A549 (cell line): Measurements from ENCODE around the gene BRSK2. TPM values are rescaled to one million over a fixed set of nuclear protein-coding genes. Genes with fewer than 3 reads are reported as not detected.

Experiments
- ATAC-seq, 2 experiments: fragments of 200-7000 bp in 1 of 2; fragments of >200 bp in 1 of 2; cut with Nextera tagmentation in 1 of 2; cut with Tn5 transposase in 1 of 2; 3 replicates each; pipeline versions ENCODE4 v1.8.0 to v1.9.1; 2018 to 2020; ENCODE audit warnings: mild to moderate bottlenecking in 1 of 2, moderate library complexity in 1 of 2
- CTCF ChIA-PET: fragments of 300-600 bp; sonication (Branson Sonifier 250); formaldehyde crosslinking; extraction: SDS; loops from one replicate; lab custom pipeline; 2021; ENCODE audit warnings: antibody characterized with exemption, inconsistent platforms; lab: Yijun Ruan, JAX
- POLR2A ChIA-PET: fragments of 350-600 bp; formaldehyde crosslinking; extraction: SDS; loops from one replicate; lab custom pipeline; 2021; ENCODE audit warnings: antibody characterized with exemption, inconsistent platforms; lab: Yijun Ruan, JAX
- DNase-seq, 2 experiments: peaks; one replicate each; pipeline versions ENCODE4 v3.0.0 to v3.0.0-alpha.2; 2011 to 2016; ENCODE audit warnings: low read depth in 1 of 2, low spot score in 1 of 2
- FAIRE-seq: peaks from 2 replicates; lab custom pipeline; 2011; peaks lifted over from hg19 to GRCh38; lab: Jason Lieb, UNC
- H3K27ac ChIP-seq, 2 experiments: fragments of >200 bp; sonication (Bioruptor Twin); formaldehyde crosslinking; 3 replicates each; pipeline ENCODE4 v1.5.1; 2016 to 2017
- H3K4me1 ChIP-seq: fragments of >200 bp; sonication (Bioruptor Twin); formaldehyde crosslinking; 3 replicates; pipeline ENCODE4 v1.6.1; 2016
- H3K4me2 ChIP-seq: fragments of >200 bp; sonication (Bioruptor Twin); formaldehyde crosslinking; 3 replicates; pipeline ENCODE4 v1.6.1; 2016
- H3K4me3 ChIP-seq: fragments of >200 bp; sonication (Bioruptor Twin); formaldehyde crosslinking; 3 replicates; pipeline ENCODE4 v1.5.1; 2016
- H3K9me3 ChIP-seq: fragments of >200 bp; sonication (Bioruptor Twin); formaldehyde crosslinking; 3 replicates; pipeline ENCODE4 v1.6.1; 2016
- BHLHE40 ChIP-seq: IDR thresholded peaks from 2 replicates; pipeline ENCODE4 v1.6.1; 2012; ENCODE audit warnings: low read depth, low read length, inconsistent platforms
- CEBPB ChIP-seq, 2 experiments: fragments of >200 bp in 1 of 2; sonication (Bioruptor Twin) in 1 of 2; formaldehyde crosslinking in 1 of 2; IDR thresholded peaks; 2 replicates each; pipeline ENCODE4 v1.6.1; 2012 to 2016
- CHD2 ChIP-seq: fragments of 150-350 bp; IDR thresholded peaks from 2 replicates; pipeline ENCODE4 v1.6.1; 2014; ENCODE audit warnings: low read length; ENCODE audit not compliant: partially characterized antibody
- CHD4 ChIP-seq: fragments of 200-600 bp; sonication (generic); IDR thresholded peaks from 2 replicates; pipeline ENCODE4 v1.6.1; 2016; ENCODE audit warnings: antibody characterized with exemption, mild to moderate bottlenecking, borderline replicate concordance
- ESRRA ChIP-seq: fragments of 150-350 bp; IDR thresholded peaks from 2 replicates; pipeline ENCODE4 v1.6.1; 2014; ENCODE audit warnings: mild to moderate bottlenecking, low read length, borderline replicate concordance
- FOSL2 ChIP-seq, 2 experiments: fragments of 450-650 bp in 1 of 2; fragments of >200 bp in 1 of 2; sonication (Bioruptor Twin) in 1 of 2; formaldehyde crosslinking; IDR thresholded peaks; 2 replicates each; pipeline versions ENCODE4 v1.5.0 to v1.6.1; 2016 to 2020; ENCODE audit warnings: mild to moderate bottlenecking in 1 of 2, moderate library complexity in 1 of 2
- FOXS1 ChIP-seq: fragments of 250-450 bp; sonication (Bioruptor Pico); IDR thresholded peaks from 2 replicates; pipeline ENCODE4 v1.5.0; 2020; ENCODE audit warnings: mild to moderate bottlenecking, moderate library complexity
- HES2 ChIP-seq: fragments of >200 bp; sonication (Bioruptor Twin); formaldehyde crosslinking; IDR thresholded peaks from 2 replicates; pipeline ENCODE4 v1.6.1; 2016
- HOXA7 ChIP-seq: fragments of 250-450 bp; sonication (Bioruptor Pico); IDR thresholded peaks from 2 replicates; pipeline ENCODE4 v1.5.0; 2020; ENCODE audit warnings: mild to moderate bottlenecking, moderate library complexity
- HOXB13 ChIP-seq: fragments of 250-450 bp; sonication (Bioruptor Pico); IDR thresholded peaks from 2 replicates; pipeline ENCODE4 v1.5.0; 2020; ENCODE audit warnings: low read depth, mild to moderate bottlenecking, moderate library complexity
- HOXB5 ChIP-seq: fragments of 250-450 bp; sonication (Bioruptor Pico); IDR thresholded peaks from 2 replicates; pipeline ENCODE4 v1.5.0; 2020; ENCODE audit warnings: mild to moderate bottlenecking, moderate library complexity
- JUN ChIP-seq, 2 experiments: fragments of >200 bp; sonication (Bioruptor Twin); formaldehyde crosslinking; IDR thresholded peaks; 2 replicates in 1 of 2; 3 replicates in 1 of 2; pipeline ENCODE4 v1.6.1; 2016 to 2017
- KDM1A ChIP-seq: fragments of 200-600 bp; sonication (generic); IDR thresholded peaks from 2 replicates; pipeline ENCODE4 v1.6.1; 2016; ENCODE audit warnings: low read depth, mild to moderate bottlenecking
- NPAS2 ChIP-seq: fragments of 250-450 bp; sonication (Bioruptor Pico); IDR thresholded peaks from 2 replicates; pipeline ENCODE4 v1.8.0; 2022; ENCODE audit warnings: mild to moderate bottlenecking, moderate library complexity, borderline replicate concordance
- NR3C1 ChIP-seq: fragments of >200 bp; sonication (Bioruptor Twin); formaldehyde crosslinking; IDR thresholded peaks from 3 replicates; pipeline ENCODE4 v1.6.1; 2017
- POLR2AphosphoS2 ChIP-seq: conservative IDR thresholded peaks from 2 replicates; pipeline ENCODE4 v1.6.1; 2012; ENCODE audit warnings: low read length, improper control_type of control experiment, inconsistent platforms
- RARB ChIP-seq: fragments of 250-450 bp; sonication (Bioruptor Pico); IDR thresholded peaks from 2 replicates; pipeline ENCODE4 v1.8.0; 2021; ENCODE audit warnings: mild to moderate bottlenecking, moderate library complexity
- TP53 ChIP-seq: fragments of 250-450 bp; sonication (Bioruptor Pico); IDR thresholded peaks from 2 replicates; pipeline ENCODE4 v1.5.0; 2021; ENCODE audit warnings: mild to moderate bottlenecking, moderate library complexity
- ZFP36 ChIP-seq: fragments of 450-650 bp; IDR thresholded peaks from 2 replicates; pipeline ENCODE4 v1.6.1; 2014; ENCODE audit warnings: borderline replicate concordance; ENCODE audit not compliant: partially characterized antibody
- ZSCAN20 ChIP-seq: fragments of 250-450 bp; sonication (Bioruptor Pico); IDR thresholded peaks from 2 replicates; pipeline ENCODE4 v1.8.0; 2022; ENCODE audit warnings: mild to moderate bottlenecking, moderate library complexity
- WGBS: methylation state at CpG from one replicate; pipeline ENCODE4 v1.1.6; 2017; ENCODE audit errors: missing lambda C conversion rate; 5-methylcytosine and 5-hydroxymethylcytosine counted together
- polyA plus RNA-seq, 4 experiments: library from polyadenylated mRNA; depleted of rRNA in 3 of 4; stranded (reverse); fragments of >200 nt; fragmentation: RNase III in 1 of 4; extraction: RNeasy Plus Mini Kit Qiagen cat#74134 plus additional on column Dnase treatment in 1 of 4; gene quantifications; 2 replicates in 3 of 4; 3 replicates in 1 of 4; pipeline ENCODE4 v1.2.3, GENCODE V29; 2011 to 2017

The BRSK2 gene
- polyA plus RNA-seq, 2 of the 4 experiments (the other 2 are of a cell fraction): 3.8 to 10.1 TPM

GRCh38 chr11:1392111-1392510, 2.4 kb downstream of the BRSK2 start:
- POLR2A ChIA-PET: no interaction called here
- H3K4me2 ChIP-seq: no peak overlapping the region
- H3K4me1 ChIP-seq: peaks cover 19% of the 10 kb centered on the region
- no peak overlapping the region for H3K4me3 ChIP-seq
- TF ChIP-seq ESRRA: no peak
- TF ChIP-seq, all 56 proteins: peak for 0
- no peak for FAIRE-seq
- no peaks in the 10 kb centered on the region for H3K9me3 ChIP-seq
- DNase-seq: no peak
- CTCF ChIA-PET: interaction anchor here (1.0 to 1.9 kb wide), 5 partner anchors 12 to 182 kb away, joined by 3 to 5 read pairs (median 4); no protein-coding TSS in a partner anchor
- no peak overlapping the region for H3K27ac ChIP-seq
- 74% methylated on average over 5 of the region's 12 CpGs for WGBS
- ATAC-seq: no peak

- ChIA-PET POLR2A (no interaction called here), CTCF (interaction anchor here (1.0 to 1.9 kb wide), 4 partner anchors 13 to 88 kb away, joined by 3 to 5 read pairs (median 4); no protein-coding TSS in a partner anchor)
- FAIRE-seq (no peak), ATAC-seq (no peak), DNase-seq (no peak)
- no peaks in the 10 kb centered on the region for H3K9me3 ChIP-seq
- peaks cover 19% of the 10 kb centered on the region for H3K4me1 ChIP-seq
- no peak for TF ChIP-seq RARB (CRISPR knock-in tag)
- TF ChIP-seq TP53 (CRISPR knock-in tag): no peak
- TF ChIP-seq CHD2: no peak
- TF ChIP-seq POLR2AphosphoS2: no peak
- no peak for TF ChIP-seq CEBPB (IDR thresholded peaks at IDR 0.05)
- TF ChIP-seq NR3C1: no peak
- TF ChIP-seq HOXA7 (CRISPR knock-in tag): no peak
- TF ChIP-seq HOXB13 (CRISPR knock-in tag): no peak
- no peak for TF ChIP-seq NPAS2 (CRISPR knock-in tag)
- no peak overlapping the region for H3K27ac ChIP-seq
- H3K4me3 ChIP-seq: no peak overlapping the region
- no peak overlapping the region for H3K4me2 ChIP-seq
- WGBS: 77% methylated on average over 18 of the region's 21 CpGs
These were observed 2.8 kb downstream of the BRSK2 start for GRCh38 chr11:1392561-1392960.

GRCh38 chr11:1393038-1393710, 3.4 kb downstream of the BRSK2 start:
- DNase-seq: no peak
- WGBS: 86% methylated on average over 19 of the region's 19 CpGs
- H3K9me3 ChIP-seq: no peaks in the 10 kb centered on the region
- H3K27ac ChIP-seq: no peak overlapping the region
- peaks cover 13% of the 10 kb centered on the region for H3K4me1 ChIP-seq
- H3K4me3 ChIP-seq: no peak overlapping the region
- FAIRE-seq: no peak
- no peak for TF ChIP-seq HES2
- TF ChIP-seq ZFP36: no peak
- no peak for TF ChIP-seq FOSL2 (IDR thresholded peaks at IDR 0.05)
- TF ChIP-seq FOSL2 (CRISPR knock-in tag; IDR thresholded peaks at IDR 0.05): no peak
- no peak for TF ChIP-seq JUN (IDR thresholded peaks at IDR 0.05)
- no peak for TF ChIP-seq CHD4
- TF ChIP-seq, all 56 proteins: peak for 0
- H3K4me2 ChIP-seq: no peak overlapping the region
- ChIA-PET CTCF (interaction anchor here (1.2 to 1.9 kb wide), 3 partner anchors 76 to 191 kb away, joined by 3 to 5 read pairs (median 4); no protein-coding TSS in a partner anchor), POLR2A (no interaction called here)
- no peak for ATAC-seq

DNA sequence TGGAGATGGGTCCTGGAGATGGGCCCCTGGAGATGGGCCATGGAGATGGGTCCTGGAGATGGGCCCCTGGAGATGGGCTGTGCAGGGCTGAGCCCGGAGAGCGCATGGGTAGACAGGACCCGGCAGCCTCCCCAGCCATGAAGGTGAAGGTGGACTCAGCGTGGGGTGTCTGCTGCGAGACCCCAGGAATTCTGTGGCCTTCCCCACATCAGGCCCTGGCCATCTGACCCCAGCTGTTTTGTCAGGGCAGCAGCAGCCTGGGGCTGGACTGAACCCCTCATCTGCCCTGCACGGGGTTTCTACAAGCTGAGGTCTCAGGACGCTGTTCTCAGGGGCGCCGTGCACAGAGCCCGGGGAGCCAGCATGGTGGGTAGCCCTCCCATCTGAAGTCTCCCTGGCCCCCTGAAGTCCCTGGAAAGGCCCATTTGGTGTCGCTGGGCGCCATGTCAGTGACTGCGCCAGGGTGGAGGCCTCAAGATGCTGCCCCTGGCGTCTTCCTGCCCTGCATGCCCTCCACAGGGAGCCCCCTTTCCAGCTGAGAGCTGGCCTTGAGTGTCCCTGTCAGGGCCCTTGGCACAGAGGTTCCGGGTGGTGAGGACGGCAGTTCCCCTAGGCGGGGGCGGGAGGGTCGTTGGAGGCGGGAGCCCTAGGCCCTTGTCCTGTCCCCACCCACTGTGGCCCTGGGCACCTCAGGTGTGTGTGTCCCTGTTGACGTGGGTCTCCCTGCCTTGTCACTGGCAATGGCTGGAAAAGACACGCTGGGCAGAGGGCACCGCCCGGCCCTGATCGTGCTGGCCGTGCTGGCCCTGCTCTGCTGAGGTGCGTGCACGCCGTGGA, 5.4 kb downstream of the BRSK2 start:
- no peak overlapping the region for H3K4me2 ChIP-seq
- POLR2A ChIA-PET: no interaction called here

More for the DNA sequence above, 5.4 kb downstream of the BRSK2 start:
- H3K9me3 ChIP-seq: no peaks in the 10 kb centered on the region
- 0 out of 3 replicates have a peak, but pooled peaks cover 5% of the 10 kb centered on the region for H3K4me1 ChIP-seq
- 88% methylated on average over 18 of the region's 29 CpGs for WGBS
- no peak overlapping the region for H3K27ac ChIP-seq
- DNase-seq (no peak), ATAC-seq (no peak), FAIRE-seq (no peak)
- TF ChIP-seq KDM1A (no peak), HOXB5 (CRISPR knock-in tag) (no peak), BHLHE40 (no peak), ZSCAN20 (CRISPR knock-in tag) (no peak), FOXS1 (CRISPR knock-in tag) (no peak), HES2 (no peak)
- CTCF ChIA-PET: interaction anchor here (0.7 kb wide), 1 partner anchor 486 kb away, joined by 3 read pairs; no protein-coding TSS in a partner anchor
- H3K4me3 ChIP-seq: no peak overlapping the region
